Stromal cell of bone marrow (primary cell): ENCODE results near the gene ANGPTL3.
"Not testable (repeated sequence)": the region's sequence is repeated elsewhere in the genome, so short reads cannot be mapped to it uniquely, and the experiment has no call there.

Experiments
- DNase-seq: peaks from one replicate; pipeline ENCODE4 v3.0.0-alpha.2; 2012; ENCODE audit warnings: low read depth

ANGPTL3 gene, protein sequence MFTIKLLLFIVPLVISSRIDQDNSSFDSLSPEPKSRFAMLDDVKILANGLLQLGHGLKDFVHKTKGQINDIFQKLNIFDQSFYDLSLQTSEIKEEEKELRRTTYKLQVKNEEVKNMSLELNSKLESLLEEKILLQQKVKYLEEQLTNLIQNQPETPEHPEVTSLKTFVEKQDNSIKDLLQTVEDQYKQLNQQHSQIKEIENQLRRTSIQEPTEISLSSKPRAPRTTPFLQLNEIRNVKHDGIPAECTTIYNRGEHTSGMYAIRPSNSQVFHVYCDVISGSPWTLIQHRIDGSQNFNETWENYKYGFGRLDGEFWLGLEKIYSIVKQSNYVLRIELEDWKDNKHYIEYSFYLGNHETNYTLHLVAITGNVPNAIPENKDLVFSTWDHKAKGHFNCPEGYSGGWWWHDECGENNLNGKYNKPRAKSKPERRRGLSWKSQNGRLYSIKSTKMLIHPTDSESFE

DNA sequence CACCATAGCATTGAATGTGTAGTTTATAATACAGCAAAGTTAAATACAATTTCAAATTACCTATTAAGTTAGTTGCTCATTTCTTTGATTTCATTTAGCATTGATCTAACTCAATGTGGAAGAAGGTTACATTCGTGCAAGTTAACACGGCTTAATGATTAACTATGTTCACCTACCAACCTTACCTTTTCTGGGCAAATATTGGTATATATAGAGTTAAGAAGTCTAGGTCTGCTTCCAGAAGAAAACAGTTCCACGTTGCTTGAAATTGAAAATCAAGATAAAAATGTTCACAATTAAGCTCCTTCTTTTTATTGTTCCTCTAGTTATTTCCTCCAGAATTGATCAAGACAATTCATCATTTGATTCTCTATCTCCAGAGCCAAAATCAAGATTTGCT lies at the start of gene ANGPTL3:
TSS of gene ANGPTL3 (plus strand) at position 240 of the 400 bp plus-strand sequence. CDS start at position 287, 47 bp downstream.
- DNase-seq: no peak

DNA sequence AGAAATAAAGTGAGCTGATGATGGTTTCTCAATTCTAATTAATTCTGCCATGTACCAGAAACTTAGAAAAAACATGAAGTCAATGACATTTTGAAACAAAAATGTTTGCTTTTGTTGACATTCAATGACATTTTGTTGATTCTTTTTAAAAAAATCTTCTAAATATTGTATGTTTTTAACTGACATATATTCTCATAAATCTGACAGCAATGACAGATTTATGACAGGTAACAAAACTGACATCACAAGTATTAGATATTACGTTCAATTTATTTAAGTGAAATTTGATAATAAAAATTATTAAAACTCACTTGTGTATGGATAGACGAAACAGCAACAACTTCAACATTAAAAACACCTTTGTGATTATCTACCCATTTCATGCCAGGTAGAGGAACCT lies 36.0 kb upstream of the ANGPTL3 start:
- no peak for DNase-seq

DNA sequence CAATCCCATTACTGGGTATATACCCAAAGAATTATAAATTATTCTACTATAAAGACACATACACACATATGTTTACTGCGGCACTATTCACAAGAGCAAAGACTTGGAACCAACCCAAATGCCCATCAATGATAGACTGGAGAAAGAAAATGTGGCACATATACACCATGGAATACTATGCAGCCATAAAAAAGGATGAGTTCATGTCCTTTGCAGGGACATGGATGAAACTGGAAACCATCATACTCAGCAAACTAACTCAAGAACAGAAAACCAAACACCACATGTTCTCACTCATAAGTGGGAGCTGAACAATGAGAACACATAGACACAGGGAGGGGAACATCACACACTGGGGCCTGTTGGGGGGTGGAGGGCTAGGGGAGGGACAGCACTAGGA lies 30.1 kb upstream of the ANGPTL3 start:
- DNase-seq: not testable (repeated sequence)

DNA sequence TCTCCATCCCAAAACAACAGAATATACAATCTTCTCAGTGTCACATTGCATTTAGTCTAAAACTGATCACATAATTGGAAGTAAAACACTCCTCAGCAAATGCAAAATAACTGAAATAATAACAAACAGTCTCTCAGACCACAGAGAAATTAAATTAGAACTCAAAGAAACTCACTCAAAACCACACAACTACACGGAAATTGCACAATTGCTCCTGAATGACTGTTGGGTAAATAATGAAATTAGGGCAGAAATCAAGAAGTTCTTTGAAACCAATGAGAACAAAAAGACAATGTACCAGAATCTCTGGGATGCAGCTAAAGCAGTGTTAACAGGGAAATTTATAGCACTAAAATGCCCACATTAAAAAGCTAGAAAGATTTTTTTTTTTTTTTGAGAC lies 29.4 kb upstream of the ANGPTL3 start:
- not testable (repeated sequence) for DNase-seq

DNA sequence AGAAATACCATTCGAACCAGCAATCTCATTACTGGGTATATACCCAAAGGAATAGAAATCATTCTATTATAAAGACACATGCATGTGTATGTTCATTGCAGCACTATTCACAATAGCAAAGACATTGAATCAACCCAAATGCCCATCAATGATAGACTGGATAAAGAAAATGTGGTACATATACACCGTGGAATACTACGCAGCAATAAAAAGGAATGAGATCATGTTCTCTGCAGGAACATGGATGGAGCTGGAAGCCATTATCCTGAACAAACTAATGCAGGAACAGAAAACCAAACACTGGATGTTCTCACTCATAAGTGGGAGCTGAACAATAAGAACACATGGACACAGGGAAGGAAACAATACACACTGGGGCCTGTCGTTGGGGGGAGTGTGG lies 25.8 kb upstream of the ANGPTL3 start:
- DNase-seq: not testable (repeated sequence)

DNA sequence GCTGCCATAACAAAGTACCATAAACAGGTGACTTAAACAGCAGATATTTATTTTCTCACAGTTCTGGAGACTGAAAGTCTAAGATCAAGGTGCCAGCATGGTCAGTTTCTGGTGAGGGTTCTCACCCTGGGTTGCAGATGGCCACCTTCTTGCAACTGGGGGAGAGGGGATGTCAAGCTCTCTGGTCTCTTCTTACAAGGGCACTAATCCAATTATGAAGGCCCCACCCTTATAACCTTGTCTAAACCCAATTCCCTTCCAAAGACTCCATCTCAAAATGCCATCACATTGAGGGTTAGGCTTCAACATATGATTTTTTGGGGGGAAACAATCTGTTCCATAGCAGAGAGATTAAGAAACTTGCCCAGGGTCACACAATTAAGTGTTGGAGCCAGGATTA lies 24.8 kb upstream of the ANGPTL3 start:
- no peak for DNase-seq

DNA sequence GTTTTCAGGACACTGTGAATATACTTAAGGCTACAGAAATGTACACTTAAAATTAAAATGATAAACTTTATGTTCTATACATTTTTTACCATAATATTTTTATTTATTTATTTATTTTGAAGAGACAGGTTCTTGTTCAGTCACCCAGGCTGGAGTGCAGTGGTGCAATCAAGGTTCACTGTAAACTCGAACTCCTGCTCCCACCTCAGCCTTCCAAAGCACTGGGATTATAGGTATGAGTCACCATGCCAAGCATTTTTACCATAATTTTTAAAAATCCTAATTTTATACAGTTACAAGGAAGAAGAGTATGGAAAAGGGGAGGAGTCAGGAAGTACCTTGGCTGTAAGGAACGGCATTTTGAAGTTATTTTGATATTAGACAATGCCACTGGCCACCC lies 23.6 kb upstream of the ANGPTL3 start:
- DNase-seq: no peak

DNA sequence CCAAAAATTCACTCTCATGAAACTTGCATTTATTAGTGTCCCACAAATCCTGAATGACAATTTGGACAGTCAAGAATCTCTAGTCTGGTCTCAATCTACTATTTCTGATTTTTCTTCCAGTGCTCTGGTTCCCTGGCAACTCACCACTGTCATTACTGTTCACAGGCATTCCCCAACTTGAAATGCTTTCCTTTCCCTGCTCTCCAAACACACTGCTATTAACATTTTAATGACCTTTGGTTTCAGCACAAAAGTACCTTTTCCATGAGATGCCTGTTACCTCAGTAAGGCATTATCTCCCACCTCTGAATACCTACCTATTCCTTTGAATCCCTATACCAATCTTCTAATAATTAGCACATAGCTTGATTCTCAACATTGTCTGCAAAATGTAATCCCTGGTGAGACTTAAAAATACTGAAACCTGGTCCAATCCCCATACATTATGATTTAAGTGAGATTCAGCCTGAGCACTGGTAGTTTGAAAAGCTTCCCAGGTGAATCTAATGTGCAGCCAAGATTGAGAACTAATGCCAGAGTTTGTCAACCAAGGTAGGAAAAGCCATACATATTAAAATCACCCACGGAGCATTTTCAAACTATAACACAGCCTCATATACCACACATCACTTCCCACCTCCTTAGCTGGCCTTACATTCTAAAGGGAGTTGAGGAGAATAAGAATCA lies 11.7 kb upstream of the ANGPTL3 start:
- no peak for DNase-seq

DNA sequence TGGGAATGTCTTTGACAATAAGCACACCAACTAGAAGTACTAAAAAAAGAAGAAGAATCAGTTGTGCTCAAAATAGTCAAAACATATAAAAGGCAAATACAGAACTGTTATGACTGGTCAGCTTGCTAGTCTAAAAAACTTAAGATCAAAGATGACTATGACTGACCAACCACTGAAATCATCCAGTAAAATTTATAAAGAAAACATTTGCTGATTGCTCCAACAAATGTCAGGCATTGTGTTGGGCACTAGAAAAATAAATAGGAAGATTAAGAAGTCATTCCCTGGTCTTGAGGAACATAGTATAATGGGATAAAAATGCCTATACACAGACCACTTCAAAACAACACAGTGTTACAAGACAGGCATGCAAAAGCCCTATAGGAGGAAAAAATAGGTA lies 9.3 kb upstream of the ANGPTL3 start:
- peak; percentile 18 for DNase-seq

DNA sequence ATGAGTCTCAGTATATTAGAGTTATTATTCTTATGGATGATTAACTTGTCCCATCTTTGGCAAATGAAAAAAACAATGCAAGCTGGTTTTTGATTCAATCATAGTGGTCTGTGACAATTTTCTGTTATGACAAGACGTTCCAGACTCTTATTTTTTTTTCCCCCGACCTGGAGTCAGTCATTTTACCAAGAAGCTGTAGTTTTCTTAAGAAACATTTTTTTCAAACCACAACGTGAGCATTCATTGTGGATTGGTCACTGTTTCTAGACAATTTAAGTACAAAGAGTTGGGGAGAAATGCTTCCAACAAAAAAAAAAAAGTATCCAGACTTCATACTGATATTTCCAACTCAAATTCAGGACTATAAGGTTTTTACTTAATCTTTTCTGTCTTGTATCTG lies 8.0 kb upstream of the ANGPTL3 start:
- peak; percentile 33 for DNase-seq

DNA sequence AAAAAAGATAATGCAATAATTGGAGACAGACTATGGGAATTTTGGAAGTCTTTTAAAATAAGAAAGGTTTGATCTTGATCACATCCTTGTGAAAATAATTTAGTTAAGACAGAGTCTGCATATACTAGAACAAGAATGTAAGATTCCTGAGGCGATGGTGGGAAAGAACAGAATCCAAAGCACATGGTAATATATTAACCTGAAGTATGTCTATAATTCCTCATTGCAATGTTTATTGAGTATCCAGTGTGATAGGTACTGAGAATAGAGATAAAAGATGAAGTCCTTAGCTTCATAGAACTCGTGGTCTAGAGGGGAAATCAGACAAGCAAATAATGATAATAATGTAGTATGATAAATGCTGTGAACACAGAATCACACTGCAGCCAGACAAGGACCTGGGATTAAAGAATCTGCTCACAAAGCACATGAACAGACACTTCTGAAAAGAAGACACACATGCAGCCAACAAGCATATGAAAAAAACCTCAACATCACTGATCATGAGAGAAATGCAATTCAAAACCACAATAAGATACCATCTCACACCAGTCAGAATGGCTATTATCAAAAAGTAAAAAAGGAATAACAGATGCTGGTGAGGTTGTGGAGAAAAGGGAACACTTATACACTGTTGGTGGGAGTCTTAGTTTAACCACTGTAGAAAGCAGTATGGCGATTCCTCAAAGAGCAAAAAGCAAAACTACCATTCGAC lies 6.9 kb upstream of the ANGPTL3 start:
- no peak for DNase-seq

DNA sequence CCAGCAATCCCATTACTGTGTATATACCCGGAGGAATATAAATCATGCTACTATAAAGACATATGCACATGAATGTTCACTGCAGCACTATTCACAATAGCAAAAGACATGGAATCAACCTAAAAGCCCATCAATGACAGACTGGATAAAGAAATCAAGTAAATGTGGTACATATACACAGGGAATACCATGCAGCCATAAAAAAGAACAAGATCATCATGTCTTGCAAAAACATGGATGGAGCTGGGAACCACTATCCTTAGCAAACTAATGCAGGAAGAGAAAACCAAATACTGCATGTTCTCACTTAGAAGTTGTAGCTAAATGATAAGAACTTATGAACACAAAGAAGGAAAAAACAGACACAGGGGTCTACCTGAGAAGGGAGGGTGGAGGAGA lies 6.4 kb upstream of the ANGPTL3 start:
- DNase-seq: no peak

DNA sequence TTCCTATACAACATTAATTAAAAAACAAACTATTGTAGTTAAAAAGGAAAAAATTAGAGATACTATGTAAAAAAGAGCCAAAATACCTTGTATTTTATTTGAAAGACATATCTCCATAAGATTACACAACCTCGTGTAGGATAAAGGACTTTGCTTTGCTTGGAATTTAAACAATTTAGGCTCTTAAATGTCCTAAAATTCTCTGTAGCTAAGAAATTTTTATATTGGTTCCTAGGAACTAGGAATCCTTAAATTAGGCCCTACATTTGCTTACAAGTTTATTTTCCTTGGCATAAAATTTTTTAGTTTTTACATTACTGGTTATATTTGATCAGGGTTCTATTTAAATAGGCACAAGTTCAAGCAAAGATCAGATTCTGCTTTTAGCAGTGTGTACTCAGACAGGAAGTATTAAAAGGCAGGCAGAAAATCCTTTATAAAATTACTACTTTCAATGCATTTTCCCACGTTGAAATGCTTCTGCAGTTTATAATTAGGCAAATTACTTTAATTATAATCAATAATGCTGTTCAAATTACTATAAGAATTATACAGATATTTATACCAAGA lies 3.4 kb upstream of the ANGPTL3 start:
- peak; percentile 8 for DNase-seq

DNA sequence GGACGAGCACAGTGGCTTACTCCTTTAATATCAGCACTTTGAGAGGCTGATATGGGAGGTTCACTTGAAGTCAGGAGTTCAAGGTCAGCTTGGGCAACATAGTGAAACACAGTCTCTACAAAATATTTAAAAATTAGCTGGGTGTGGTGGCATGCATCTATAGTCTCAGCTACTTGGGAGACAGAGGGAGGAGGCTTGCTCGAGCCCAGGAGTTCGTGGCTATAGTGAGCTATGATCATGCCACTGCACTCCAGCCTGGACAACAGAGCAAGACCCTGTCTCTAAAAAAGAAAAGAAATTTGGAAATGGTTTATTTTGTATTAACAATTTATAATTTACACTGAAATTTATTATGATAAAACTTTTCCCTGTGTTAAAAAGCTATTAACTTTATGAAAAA lies 1.7 kb upstream of the ANGPTL3 start:
- DNase-seq: no peak

DNA sequence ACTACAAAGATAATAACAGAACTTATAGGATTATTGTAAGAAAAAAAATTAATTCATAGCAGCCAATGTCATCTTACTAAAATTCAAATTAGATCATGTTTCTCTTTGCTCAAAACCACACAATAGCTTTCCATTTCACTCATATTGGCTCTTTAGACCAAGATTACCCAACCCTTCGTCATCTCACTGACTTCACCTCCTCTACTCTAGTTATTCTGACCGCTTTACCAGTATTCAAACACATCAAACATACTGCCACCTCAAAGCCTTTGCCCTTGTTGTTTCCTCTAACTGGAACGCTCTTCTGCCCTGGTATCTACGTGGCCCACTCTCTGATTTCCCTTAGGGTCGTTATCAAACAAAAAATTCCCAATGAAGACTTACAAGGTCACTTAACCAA lies 1.7 kb downstream of the ANGPTL3 start:
- peak; percentile 17 for DNase-seq

DNA sequence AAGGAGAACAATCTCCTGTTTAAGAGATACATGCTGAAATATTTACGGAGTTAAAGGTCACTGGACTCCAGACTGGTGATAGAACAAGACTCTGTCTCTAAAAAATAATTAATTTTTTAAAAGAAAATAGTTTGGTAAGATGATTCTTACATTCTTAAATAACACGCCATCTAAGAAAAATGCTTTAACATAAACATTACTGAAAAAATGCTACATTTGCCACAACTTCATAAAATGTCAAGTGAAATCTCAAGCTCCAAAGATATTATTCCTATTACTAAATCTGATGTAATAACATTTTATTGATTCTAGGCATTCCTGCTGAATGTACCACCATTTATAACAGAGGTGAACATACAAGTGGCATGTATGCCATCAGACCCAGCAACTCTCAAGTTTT lies 4.1 kb downstream of the ANGPTL3 start:
- no peak for DNase-seq

DNA sequence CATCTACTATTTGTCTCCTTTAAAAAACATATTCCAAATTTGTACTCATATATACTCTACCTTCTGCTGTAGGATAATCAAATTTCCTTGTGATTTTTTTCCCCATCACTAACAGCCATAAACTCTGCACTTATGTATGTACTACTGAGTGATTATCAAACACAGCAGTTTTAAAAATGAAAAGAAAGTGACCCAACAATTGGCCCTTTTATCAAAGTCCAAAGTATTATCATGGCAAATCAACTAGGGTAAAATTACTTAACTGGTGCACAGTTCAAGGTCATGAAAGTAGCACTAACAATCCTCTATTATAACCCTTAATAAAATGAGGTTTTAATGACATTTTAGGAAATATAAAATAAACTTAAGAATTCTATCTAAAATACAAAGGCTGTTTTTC lies 11.6 kb downstream of the ANGPTL3 start:
- DNase-seq: no peak

DNA sequence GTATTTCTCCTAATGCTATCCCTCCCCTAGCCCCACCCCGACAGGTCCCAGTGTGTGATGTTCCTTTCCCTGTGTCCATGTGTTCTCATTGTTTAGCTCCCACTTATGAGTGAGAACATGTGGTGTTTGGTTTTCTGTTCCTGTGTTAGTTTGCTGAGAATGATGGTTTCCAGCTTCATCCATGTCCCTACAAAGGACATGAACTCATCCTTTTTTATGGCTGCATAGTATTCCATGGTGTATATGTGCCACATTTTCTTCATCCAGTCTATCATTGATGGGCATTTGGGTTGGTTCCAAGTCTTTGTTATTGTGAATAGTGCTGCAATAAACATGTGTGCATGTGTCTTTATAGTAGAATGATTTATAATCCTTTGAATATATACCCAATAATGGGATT lies 13.3 kb downstream of the ANGPTL3 start:
- not testable (repeated sequence) for DNase-seq

DNA sequence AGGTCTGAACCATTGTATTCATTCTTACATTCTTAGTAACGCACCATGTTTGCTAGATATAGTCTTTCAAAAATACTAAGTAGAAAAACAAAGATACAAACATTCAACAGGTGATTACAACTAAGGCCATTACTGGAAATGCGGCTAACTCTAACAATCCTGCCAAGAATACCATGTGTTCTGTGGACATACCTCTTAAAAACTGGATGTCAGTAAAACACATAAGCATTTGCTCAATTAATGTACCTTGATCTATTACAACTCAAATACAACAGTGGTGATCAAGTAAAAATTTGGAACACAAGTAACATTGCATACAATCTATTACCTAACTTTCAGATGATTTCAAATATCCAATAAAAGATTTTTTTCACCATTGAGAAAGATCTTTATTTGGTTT lies 15.4 kb downstream of the ANGPTL3 start:
- no peak for DNase-seq

DNA sequence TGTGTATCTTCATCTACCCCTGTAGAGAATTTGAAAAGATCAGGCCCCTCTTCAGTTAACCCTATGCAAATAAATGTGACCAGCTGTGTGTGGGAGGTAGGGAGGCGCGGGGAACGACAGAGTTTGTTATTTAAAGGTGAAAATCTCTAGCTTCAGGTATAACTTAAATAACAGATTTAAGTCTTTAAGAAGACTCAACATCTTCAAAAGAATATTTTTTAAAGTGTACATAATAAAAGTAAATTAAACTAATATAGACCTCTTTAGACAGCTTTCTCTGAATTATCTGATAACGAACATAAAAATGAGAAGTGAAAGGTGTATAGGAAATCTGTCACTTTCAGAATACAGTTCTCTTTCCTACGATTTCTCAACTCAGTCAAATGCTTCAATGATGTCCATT lies 16.0 kb downstream of the ANGPTL3 start:
- no peak for DNase-seq

DNA sequence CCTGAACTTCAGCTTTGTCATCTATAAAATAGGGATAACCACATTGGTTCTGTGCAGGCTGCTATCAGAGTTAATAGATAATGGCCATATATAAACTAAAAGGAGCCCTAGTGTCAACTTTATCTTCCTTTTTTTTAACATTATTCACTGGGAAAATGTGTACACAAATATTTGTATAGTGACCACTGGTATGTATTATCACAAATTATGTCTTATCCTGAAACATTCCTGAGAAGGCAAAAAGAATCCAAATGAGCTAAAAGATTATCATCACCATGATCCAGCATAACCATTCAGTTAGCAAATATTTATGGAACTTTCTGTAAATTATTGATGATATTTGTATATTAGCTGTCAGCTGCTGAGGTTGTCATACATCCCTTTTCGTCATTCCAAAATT lies 16.6 kb downstream of the ANGPTL3 start:
- no peak for DNase-seq

DNA sequence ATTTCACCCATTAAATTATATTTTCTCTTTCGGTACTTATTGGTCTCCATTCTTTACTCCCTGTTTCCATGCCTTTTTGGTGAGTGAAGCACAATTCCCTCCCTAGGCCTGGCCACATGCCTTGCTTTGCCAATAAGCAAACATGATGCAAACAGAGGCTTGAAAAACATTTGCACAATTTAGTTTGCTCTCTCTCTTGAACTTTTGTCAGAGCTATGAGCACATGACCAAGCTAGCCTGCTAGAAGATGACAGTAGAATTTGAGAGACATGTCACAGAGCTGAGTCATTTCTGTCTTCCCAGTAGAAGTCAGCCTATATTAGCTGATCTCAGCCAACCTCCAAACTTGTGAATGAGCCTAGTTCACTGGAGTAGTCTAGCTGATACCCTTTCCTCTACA lies 24.6 kb downstream of the ANGPTL3 start:
- DNase-seq: peak; percentile 96

DNA sequence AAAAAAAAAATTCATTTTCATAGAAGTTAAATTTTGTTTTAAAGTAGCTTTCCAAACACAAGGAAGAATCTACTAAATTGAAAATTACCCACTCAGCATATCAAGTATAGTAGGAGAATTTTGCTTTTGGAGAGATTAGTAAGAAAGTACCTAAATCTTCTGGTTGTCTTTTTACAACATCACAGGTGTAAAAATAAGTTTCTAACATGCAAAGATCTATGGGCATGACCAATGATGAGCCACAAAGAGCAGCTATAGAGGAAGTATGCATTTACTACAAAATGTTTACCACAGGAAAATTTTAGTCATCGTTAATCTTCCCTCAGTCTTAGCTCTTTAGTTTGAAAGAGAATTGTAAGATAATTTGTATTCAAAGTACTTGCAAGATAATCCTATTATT lies 28.1 kb downstream of the ANGPTL3 start:
- DNase-seq: no peak
